Astrocyte (in vitro differentiated cells and primary cell): ENCODE data around the gene MRPL10.

Experiments used
- CTCF ChIP-seq: IDR thresholded peaks from 2 replicates; pipeline ENCODE4 v1.5.1; 2011; ENCODE audit warnings: low read depth, mild to moderate bottlenecking, inconsistent platforms, low read length, moderate library complexity; ENCODE audit not compliant: insufficient read depth
- EZH2 ChIP-seq: IDR thresholded peaks from 2 replicates; pipeline ENCODE4 v1.6.1; 2012; ENCODE audit warnings: mild to moderate bottlenecking, low read length, inconsistent platforms; ENCODE audit not compliant: insufficient read depth

GRCh38 chr17:47801906-47802305, 29.4 kb downstream of the MRPL10 start:
- TF ChIP-seq CTCF (no peak), EZH2 (no peak)
